Fibroblast of lung (primary cell): ENCODE data around the gene SCO2. TPM values are rescaled to one million over a fixed set of nuclear protein-coding genes. Genes with fewer than 3 reads are reported as not detected.

Experiments used
- DNase-seq, 2 donors: peaks; one replicate each; pipeline versions ENCODE4 v3.0.0 to v3.0.0-alpha.2; 2010; ENCODE audit warnings: low read depth in 2 of 2
- H2AFZ ChIP-seq: 2 replicates; pipeline ENCODE4 v1.5.1; 2012; ENCODE audit warnings: low read length, control low read depth, inconsistent platforms
- H3K27ac ChIP-seq: 2 replicates; pipeline ENCODE4 v1.5.1; 2011; ENCODE audit warnings: low read length, control low read depth; ENCODE audit not compliant: insufficient read depth
- H3K27me3 ChIP-seq: 2 replicates; pipeline ENCODE4 v1.5.1; 2011; ENCODE audit warnings: mild to moderate bottlenecking, low read length; ENCODE audit not compliant: control insufficient read depth, insufficient read depth
- H3K36me3 ChIP-seq: 2 replicates; pipeline ENCODE4 v1.5.1; 2011; ENCODE audit warnings: low read length; ENCODE audit not compliant: control insufficient read depth, insufficient read depth
- H3K4me1 ChIP-seq: 2 replicates; pipeline ENCODE4 v1.5.1; 2011; ENCODE audit warnings: low read length; ENCODE audit not compliant: control insufficient read depth, insufficient read depth; ENCODE audit errors: extremely low read depth
- H3K4me2 ChIP-seq: 2 replicates; pipeline ENCODE4 v1.5.1; 2011; ENCODE audit warnings: low read length, control low read depth; ENCODE audit not compliant: insufficient read depth; ENCODE audit errors: extremely low read depth
- H3K4me3 ChIP-seq, 4 experiments: fragments of 200-600 bp in 1 of 4; sonication (generic) in 1 of 4; replicated peaks in 1 of 4; 2 replicates each; pipeline ENCODE4 v1.5.1; 2011 to 2016; ENCODE audit warnings: low read length in 4 of 4, low read depth in 3 of 4, mild to moderate bottlenecking in 3 of 4, control low read depth in 2 of 4, inconsistent platforms in 1 of 4, mixed read lengths in 1 of 4; ENCODE audit not compliant: insufficient read depth in 1 of 4; ENCODE audit errors: control extremely low read depth in 1 of 4
- H3K79me2 ChIP-seq: 2 replicates; pipeline ENCODE4 v1.5.1; 2012; ENCODE audit warnings: mild to moderate bottlenecking, low read length, inconsistent platforms; ENCODE audit not compliant: control insufficient read depth, insufficient read depth
- H3K9ac ChIP-seq: 2 replicates; pipeline ENCODE4 v1.5.1; 2011; ENCODE audit warnings: mild to moderate bottlenecking, low read length, control low read depth; ENCODE audit not compliant: insufficient read depth
- H3K9me3 ChIP-seq: 2 replicates; pipeline ENCODE4 v1.5.1; 2012; ENCODE audit warnings: low read depth, low read length; ENCODE audit not compliant: control insufficient read depth, insufficient read depth
- H4K20me1 ChIP-seq: 2 replicates; pipeline ENCODE4 v1.5.1; 2011; ENCODE audit warnings: low read length; ENCODE audit not compliant: control insufficient read depth, insufficient read depth; ENCODE audit errors: extremely low read depth
- EZH2 ChIP-seq: IDR thresholded peaks from 2 replicates; pipeline ENCODE4 v1.5.1; 2012; ENCODE audit warnings: low read length, control low read depth, mild to moderate bottlenecking; ENCODE audit errors: missing control alignments
- polyA plus RNA-seq, 2 donors: library from polyadenylated mRNA; depleted of rRNA in 1 of 2; stranded (reverse) in 1 of 2; unstranded in 1 of 2; fragments of >200 nt; gene quantifications; 2 replicates each; pipeline ENCODE4 v1.2.1, GENCODE V29; 2011 to 2012; ENCODE audit warnings: missing spikeins in 1 of 2
- total RNA-seq: library from RNA; depleted of rRNA; stranded (reverse); fragments of >200 nt; gene quantifications from 2 replicates; pipeline ENCODE4 v1.2.1, GENCODE V29; 2014
- TF ChIP-seq, protein P1 (sequence below), 2 donors: IDR thresholded peaks in 1 of 2; conservative IDR thresholded peaks in 1 of 2; 1 replicate in 1 of 2; 2 replicates in 1 of 2; pipeline ENCODE4 v1.5.1; 2011 to 2012; ENCODE audit warnings: low read length in 2 of 2, control low read depth in 1 of 2, inconsistent platforms in 1 of 2, low read depth in 1 of 2, mild to moderate bottlenecking in 1 of 2

Gene SCO2
- total and polyA plus RNA-seq, 2 donors (not counting 1 experiment from before 2014, with no cell fraction given): 0.42 to 3.1 TPM

DNA sequence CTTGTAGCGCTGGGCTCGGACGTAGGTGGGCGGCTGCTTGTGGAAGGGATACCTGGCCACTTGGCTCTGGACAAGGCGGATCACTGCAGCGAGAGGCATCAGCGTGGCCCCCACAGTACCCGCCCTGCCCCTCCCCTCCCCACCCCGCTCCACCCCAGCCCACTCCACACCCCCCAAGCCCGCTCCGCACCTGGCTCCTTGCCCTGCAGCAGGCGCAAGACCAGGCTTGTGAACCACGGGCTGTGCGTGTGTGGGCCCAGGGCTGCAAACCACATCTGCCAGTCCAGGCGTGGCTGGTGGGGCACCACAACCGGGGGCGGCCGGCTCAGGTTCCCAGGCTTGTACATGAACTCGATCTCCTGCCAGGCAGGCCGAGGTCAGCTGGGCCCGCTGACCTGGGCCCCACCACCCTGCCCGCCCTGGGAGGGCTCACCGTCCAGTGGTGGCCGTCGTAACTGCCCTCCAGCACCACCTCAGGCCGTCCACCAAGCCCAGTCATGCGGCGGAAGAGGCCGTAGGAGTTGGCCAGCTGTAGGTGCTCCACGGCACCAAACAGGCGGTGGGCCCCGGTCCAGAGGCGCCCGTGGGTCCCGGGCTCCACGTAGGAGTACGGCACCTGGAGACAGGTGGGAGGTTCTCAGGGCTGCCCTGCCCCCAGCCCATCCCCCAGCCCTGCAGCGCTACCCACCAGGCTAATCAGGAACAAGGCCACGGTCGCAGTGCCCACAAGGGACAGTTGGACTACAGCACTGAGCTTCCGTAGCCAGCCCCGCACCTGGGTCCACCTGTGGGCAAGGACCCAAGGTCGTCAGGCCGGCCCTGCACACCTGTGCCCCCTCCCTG lies 20.8 kb downstream of the SCO2 start:
- Histone ChIP-seq H3K27ac (no peak overlapping the region), H4K20me1 (no peaks in the 10 kb centered on the region), H3K4me1 (peaks cover 3% of the 10 kb centered on the region), H3K4me2 (no peak overlapping the region), H3K9ac (no peak overlapping the region), H3K79me2 (peaks cover 31% of the 10 kb centered on the region), H3K27me3 (no peaks in the 10 kb centered on the region), H3K9me3 (no peaks in the 10 kb centered on the region), H2AFZ (no peak overlapping the region), H3K36me3 (peaks cover 19% of the 10 kb centered on the region), H3K4me3 (no peak overlapping the region)
- DNase-seq: no peak
- TF ChIP-seq, protein P1, sequence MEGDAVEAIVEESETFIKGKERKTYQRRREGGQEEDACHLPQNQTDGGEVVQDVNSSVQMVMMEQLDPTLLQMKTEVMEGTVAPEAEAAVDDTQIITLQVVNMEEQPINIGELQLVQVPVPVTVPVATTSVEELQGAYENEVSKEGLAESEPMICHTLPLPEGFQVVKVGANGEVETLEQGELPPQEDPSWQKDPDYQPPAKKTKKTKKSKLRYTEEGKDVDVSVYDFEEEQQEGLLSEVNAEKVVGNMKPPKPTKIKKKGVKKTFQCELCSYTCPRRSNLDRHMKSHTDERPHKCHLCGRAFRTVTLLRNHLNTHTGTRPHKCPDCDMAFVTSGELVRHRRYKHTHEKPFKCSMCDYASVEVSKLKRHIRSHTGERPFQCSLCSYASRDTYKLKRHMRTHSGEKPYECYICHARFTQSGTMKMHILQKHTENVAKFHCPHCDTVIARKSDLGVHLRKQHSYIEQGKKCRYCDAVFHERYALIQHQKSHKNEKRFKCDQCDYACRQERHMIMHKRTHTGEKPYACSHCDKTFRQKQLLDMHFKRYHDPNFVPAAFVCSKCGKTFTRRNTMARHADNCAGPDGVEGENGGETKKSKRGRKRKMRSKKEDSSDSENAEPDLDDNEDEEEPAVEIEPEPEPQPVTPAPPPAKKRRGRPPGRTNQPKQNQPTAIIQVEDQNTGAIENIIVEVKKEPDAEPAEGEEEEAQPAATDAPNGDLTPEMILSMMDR (conservative IDR thresholded peaks at IDR 0.05 in 1 of 2, IDR thresholded peaks at IDR 0.05 in 1 of 2; ENCODE audit: low read depth in 1 of 2, low read length in 2 of 2): no peak
- no peak for TF ChIP-seq EZH2

DNA sequence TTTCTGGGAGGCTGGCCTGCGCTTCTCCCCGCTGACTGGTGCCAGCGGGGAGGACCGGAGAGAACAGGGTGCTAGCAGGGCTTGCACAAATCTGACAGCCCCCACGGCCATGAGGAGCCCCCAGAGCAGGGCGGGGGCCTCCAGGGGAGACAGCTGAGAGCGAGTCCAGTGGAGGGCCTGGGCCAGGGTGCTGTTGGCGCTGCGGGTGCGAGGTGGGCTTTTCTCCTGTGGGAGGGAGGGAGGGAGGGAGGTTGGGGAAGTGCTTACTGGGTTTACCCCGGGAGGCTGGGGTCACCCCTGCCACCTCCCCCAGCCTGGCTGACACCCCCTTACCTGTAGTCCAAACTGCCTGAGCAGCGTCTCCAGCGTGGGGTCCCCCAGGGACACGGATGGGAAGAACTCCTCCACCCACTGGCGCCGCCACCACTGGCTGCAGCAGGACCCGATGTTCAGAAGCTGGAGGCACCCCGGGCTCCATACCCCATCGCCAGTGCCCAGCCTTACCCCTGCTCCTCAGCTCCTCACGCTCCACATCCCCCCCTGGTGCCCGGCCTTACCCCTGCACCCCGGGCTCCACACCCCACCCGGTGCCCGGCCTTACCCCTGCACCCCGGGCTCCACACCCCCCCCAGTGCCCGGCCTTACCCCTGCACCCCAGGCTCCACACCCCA lies 21.8 kb downstream of the SCO2 start:
- Histone ChIP-seq H3K9ac (no peak overlapping the region), H3K36me3 (peaks cover 19% of the 10 kb centered on the region), H4K20me1 (no peaks in the 10 kb centered on the region), H3K27me3 (no peaks in the 10 kb centered on the region), H3K9me3 (no peaks in the 10 kb centered on the region), H3K4me1 (no peaks in the 10 kb centered on the region), H3K4me3 (no peak overlapping the region), H3K79me2 (peaks cover 21% of the 10 kb centered on the region), H2AFZ (no peak overlapping the region), H3K27ac (no peak overlapping the region), H3K4me2 (no peak overlapping the region)
- DNase-seq: no peak
- TF ChIP-seq EZH2: no peak
- TF ChIP-seq, protein P1 (conservative IDR thresholded peaks at IDR 0.05 in 1 of 2, IDR thresholded peaks at IDR 0.05 in 1 of 2; ENCODE audit: low read depth in 1 of 2, low read length in 2 of 2): no peak

DNA sequence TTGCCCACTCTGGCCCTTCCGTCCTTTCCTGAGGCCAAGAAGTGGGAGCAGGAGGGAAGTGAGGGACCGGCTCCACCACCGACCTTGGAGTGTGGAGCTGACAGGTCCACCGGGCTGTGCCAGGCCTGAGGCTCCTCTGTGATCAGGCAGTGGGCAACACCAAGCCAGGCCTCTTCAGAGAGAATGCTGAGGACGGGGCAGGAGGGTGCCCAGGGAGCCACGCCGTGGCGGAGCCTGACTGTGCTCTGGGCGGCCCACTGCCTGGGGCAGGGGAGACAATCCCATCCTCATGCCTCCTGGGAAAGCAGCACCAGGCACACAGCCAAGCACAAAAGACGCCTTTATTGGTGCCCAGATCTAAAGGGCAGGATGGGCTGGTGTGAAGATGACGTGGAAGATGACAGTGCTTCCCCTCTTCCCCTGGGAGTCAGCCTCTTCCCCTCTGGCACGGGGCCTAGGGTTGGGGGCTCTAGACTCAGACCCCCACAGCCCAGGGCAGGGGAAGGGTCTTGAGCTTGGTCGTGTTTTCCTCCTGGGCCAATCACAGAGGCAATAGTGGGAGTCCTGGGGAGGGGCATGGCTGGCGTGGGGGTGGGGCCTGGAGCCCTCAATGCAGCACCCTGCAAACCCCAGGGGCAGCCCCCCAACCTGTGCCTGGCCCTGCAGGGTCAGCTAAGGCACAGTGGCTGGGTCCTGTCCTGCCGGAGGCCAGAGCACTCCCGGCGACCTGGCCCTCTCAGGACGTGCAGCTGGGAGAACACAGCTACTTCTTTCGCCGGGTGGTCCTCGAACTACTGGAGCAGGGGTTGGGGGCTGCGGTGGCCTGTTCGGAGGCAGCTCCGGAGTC lies 22.5 kb downstream of the SCO2 start:
- Histone ChIP-seq H3K79me2 (peaks cover 19% of the 10 kb centered on the region), H3K9me3 (no peaks in the 10 kb centered on the region), H2AFZ (no peak overlapping the region), H3K27ac (no peak overlapping the region), H3K4me3 (no peak overlapping the region), H3K9ac (no peak overlapping the region), H3K27me3 (no peaks in the 10 kb centered on the region), H3K4me2 (no peak overlapping the region), H4K20me1 (no peaks in the 10 kb centered on the region), H3K36me3 (peaks cover 19% of the 10 kb centered on the region), H3K4me1 (no peaks in the 10 kb centered on the region)
- no peak for DNase-seq
- no peak for TF ChIP-seq EZH2
- TF ChIP-seq, protein P1 (conservative IDR thresholded peaks at IDR 0.05 in 1 of 2, IDR thresholded peaks at IDR 0.05 in 1 of 2; ENCODE audit: low read depth in 1 of 2, low read length in 2 of 2): no peak
